Uterus (tissue), 2 donors: ENCODE results near the gene BAHCC1.

Experiments used
- CTCF ChIP-seq, 4 experiments: fragments of 200-600 bp in 2 of 4; fragments of 450-650 bp in 2 of 4; sonication (generic) in 2 of 4; IDR thresholded peaks; one replicate each; pipeline ENCODE4 v1.5.1; 2016 to 2019; ENCODE audit warnings: antibody characterized with exemption in 4 of 4, mild to moderate bottlenecking in 2 of 4, moderate library complexity in 1 of 4
- POLR2A ChIP-seq, 2 donors: fragments of 450-650 bp; IDR thresholded peaks; one replicate each; pipeline ENCODE4 v1.6.1; 2016; ENCODE audit warnings: antibody characterized with exemption in 2 of 2, mild to moderate bottlenecking in 1 of 2, moderate library complexity in 1 of 2

GRCh38 chr17:81346908-81347349 is 48.3 kb upstream of the BAHCC1 start:
- TF ChIP-seq POLR2A (IDR thresholded peaks at IDR 0.05) (no peak), CTCF (IDR thresholded peaks at IDR 0.05) (no peak)
